Measurements from ENCODE around the gene FXR2.

- no peak for TF ChIP-seq CTCF (IDR thresholded peaks at IDR 0.05)
- TF ChIP-seq POLR2A (IDR thresholded peaks at IDR 0.05): no peak
Observed at GRCh38 chr17:7618608-7619007, 3.9 kb upstream of the FXR2 start.

Data from esophagus squamous epithelium (tissue), 4 donors.